Measurements from ENCODE around the gene ODR4. TPM values are rescaled to one million over a fixed set of nuclear protein-coding genes. Genes with fewer than 3 reads are reported as not detected.

ODR4 gene
- total and polyA plus RNA-seq, 4 donors, result 6.0 to 22.6 (median 16.5) TPM

GRCh38 chr1:186404454-186405051, 28.9 kb downstream of the ODR4 start:
- ATAC-seq (ENCODE audit: low FRiP score), result peak; percentile 79
- WGBS, 2 donors, result 39% methylated on average over 5 of the region's 5 CpGs
- Histone ChIP-seq H3K9me3 (ENCODE audit: control insufficient read depth, low read length) (no peaks in the 10 kb centered on the region), H3K4me1 (ENCODE audit: control insufficient read depth in 1 of 2, insufficient read depth in 2 of 2, low read length in 2 of 2) (no peaks in the 10 kb centered on the region), H3K27ac (ENCODE audit: low read depth in 1 of 2, low read length in 2 of 2) (no peak overlapping the region), H3K36me3 (ENCODE audit: control insufficient read depth in 1 of 2, insufficient read depth in 2 of 2, low read length in 1 of 2) (no peaks in the 10 kb centered on the region), H3K27me3 (ENCODE audit: control insufficient read depth in 1 of 2, insufficient read depth in 2 of 2, low read length in 1 of 2) (no peaks in the 10 kb centered on the region), H3K4me3 (ENCODE audit: low read length in 2 of 2) (no peak overlapping the region)
- intact Hi-C loops (cut with DNase I), result loop anchor here (10.0 kb wide), 1 partner anchor 580 kb away; no protein-coding TSS in a partner anchor
- no peak for DNase-seq

DNA sequence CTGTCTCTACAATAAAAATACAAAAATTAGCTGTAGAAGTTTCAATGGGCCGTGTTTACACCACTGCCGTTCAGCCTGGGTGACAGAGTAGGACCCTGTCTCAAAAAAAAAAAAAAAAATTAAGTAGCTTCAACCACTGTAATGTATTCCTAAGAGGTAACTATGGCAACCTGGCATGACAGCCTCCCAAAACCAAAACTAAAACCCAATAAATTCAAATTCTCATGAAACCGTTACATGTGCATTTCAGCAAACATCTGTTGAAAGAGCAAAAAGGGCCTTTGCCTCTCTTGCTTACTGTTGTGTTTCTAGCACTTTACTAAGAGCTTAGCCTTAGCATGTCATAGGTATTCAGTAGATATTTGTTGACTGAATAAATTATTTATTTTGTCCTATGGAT, 33.5 kb downstream of the ODR4 start:
- no peak for ATAC-seq (ENCODE audit: low FRiP score)
- intact Hi-C loops (cut with DNase I), result loop anchor here (10.0 kb wide), 1 partner anchor 576 kb away; no protein-coding TSS in a partner anchor

DNA sequence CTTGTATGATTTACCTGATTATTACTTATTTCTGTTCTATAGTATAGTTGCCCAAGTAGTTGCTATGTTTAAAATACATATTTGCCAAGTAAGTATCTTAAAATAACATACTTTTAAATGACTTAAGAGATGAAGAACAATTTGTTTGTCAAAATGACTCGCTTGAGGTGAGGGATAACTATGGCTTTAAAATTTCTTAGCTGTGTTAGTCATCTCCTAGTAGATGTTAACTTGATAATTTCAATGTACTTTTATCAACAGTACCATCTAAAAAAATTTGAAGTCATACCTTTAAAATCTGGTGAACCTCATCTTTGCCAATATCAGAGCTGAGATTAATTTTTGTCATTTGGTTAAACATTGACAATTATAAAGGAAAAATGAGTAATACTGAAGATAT, 37.7 kb downstream of the ODR4 start:
- ATAC-seq (ENCODE audit: low FRiP score) (no peak), DNase-seq (no peak)
- 74 to 81% methylated on average over 1 of the region's 1 CpG for WGBS, 2 donors
- no peaks in the 10 kb centered on the region for H3K9me3 ChIP-seq (ENCODE audit: control insufficient read depth, low read length)
- H3K27ac ChIP-seq (ENCODE audit: low read depth in 1 of 2, low read length in 2 of 2), result no peak overlapping the region
- no peaks in the 10 kb centered on the region for H3K36me3 ChIP-seq (ENCODE audit: control insufficient read depth in 1 of 2, insufficient read depth in 2 of 2, low read length in 1 of 2)
- intact Hi-C loops (cut with DNase I), result no loop called here
- H3K4me1 ChIP-seq (ENCODE audit: control insufficient read depth in 1 of 2, insufficient read depth in 2 of 2, low read length in 2 of 2), result no peaks in the 10 kb centered on the region
- no peaks in the 10 kb centered on the region for H3K27me3 ChIP-seq (ENCODE audit: control insufficient read depth in 1 of 2, insufficient read depth in 2 of 2, low read length in 1 of 2)
- no peak overlapping the region for H3K4me3 ChIP-seq (ENCODE audit: low read length in 2 of 2)

More for the DNA sequence above, 33.5 kb downstream of the ODR4 start:
- Histone ChIP-seq H3K27ac (ENCODE audit: low read depth in 1 of 2, low read length in 2 of 2) (no peak overlapping the region), H3K27me3 (ENCODE audit: control insufficient read depth in 1 of 2, insufficient read depth in 2 of 2, low read length in 1 of 2) (no peaks in the 10 kb centered on the region), H3K4me3 (ENCODE audit: low read length in 2 of 2) (no peak overlapping the region), H3K4me1 (ENCODE audit: control insufficient read depth in 1 of 2, insufficient read depth in 2 of 2, low read length in 2 of 2) (no peaks in the 10 kb centered on the region), H3K9me3 (ENCODE audit: control insufficient read depth, low read length) (no peaks in the 10 kb centered on the region), H3K36me3 (ENCODE audit: control insufficient read depth in 1 of 2, insufficient read depth in 2 of 2, low read length in 1 of 2) (no peaks in the 10 kb centered on the region)
- WGBS, 2 donors, result 87 to 99% methylated on average over 3 of the region's 3 CpGs
- no peak for DNase-seq

GRCh38 chr1:186418503-186418902, 42.9 kb downstream of the ODR4 start:
- intact Hi-C loops (cut with DNase I), result no loop called here
- Histone ChIP-seq H3K9me3 (ENCODE audit: control insufficient read depth, low read length) (no peaks in the 10 kb centered on the region), H3K4me1 (ENCODE audit: control insufficient read depth in 1 of 2, insufficient read depth in 2 of 2, low read length in 2 of 2) (no peaks in the 10 kb centered on the region), H3K27ac (ENCODE audit: low read depth in 1 of 2, low read length in 2 of 2) (no peak overlapping the region), H3K4me3 (ENCODE audit: low read length in 2 of 2) (no peak overlapping the region), H3K27me3 (ENCODE audit: control insufficient read depth in 1 of 2, insufficient read depth in 2 of 2, low read length in 1 of 2) (no peaks in the 10 kb centered on the region), H3K36me3 (ENCODE audit: control insufficient read depth in 1 of 2, insufficient read depth in 2 of 2, low read length in 1 of 2) (peaks cover 0 to 4% of the 10 kb centered on the region in 2 donors)
- ATAC-seq (ENCODE audit: low FRiP score) (no peak), DNase-seq (no peak)
- 27 to 32% methylated on average over 4 of the region's 4 CpGs for WGBS, 2 donors

DNA sequence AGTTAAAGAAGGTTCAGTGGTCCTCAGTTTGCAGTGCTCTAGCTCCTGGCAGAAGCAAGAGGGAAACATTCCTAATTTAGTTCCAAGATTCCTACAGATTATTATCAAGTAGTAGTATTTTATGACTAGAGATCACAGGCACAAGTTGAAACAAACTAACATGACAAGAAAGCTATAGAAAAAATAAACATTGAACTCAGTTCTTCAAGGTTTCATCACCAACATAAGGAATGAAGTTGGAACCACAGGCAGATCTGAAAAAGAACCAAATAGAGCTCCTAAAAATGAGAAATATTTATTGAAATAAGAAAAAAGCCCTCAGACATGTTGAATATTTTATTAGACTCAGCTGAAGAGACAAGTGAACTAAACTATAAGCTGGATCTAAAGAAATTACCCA, 44.7 kb downstream of the ODR4 start:
- peaks cover 0 to 4% of the 10 kb centered on the region in 2 donors for H3K36me3 ChIP-seq (ENCODE audit: control insufficient read depth in 1 of 2, insufficient read depth in 2 of 2, low read length in 1 of 2)
- DNase-seq (no peak), ATAC-seq (ENCODE audit: low FRiP score) (no peak)
- no peaks in the 10 kb centered on the region for H3K27me3 ChIP-seq (ENCODE audit: control insufficient read depth in 1 of 2, insufficient read depth in 2 of 2, low read length in 1 of 2)
- no peak overlapping the region for H3K4me3 ChIP-seq (ENCODE audit: low read length in 2 of 2)
- H3K9me3 ChIP-seq (ENCODE audit: control insufficient read depth, low read length), result no peaks in the 10 kb centered on the region
- H3K4me1 ChIP-seq (ENCODE audit: control insufficient read depth in 1 of 2, insufficient read depth in 2 of 2, low read length in 2 of 2), result no peaks in the 10 kb centered on the region
- intact Hi-C loops (cut with DNase I), result no loop called here
- no peak overlapping the region for H3K27ac ChIP-seq (ENCODE audit: low read depth in 1 of 2, low read length in 2 of 2)

DNA sequence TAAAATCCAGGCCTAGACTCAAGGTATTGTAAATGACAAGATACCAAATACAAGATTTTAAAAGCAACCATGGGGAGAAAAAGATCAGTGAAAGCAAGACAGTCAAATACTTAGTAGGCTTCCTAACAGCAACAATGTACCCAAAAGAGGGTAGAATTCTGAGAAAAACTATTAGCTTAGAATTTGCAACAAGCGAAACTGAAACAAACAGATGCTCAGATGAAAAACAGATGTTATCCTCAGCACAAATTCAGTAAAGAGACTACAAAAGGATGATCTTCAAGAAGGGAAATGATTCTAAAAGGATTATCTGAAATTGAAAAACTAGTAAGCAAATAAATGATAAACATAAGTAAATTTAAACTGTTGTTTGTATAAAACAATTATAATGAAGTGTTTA, 45.3 kb downstream of the ODR4 start:
- no peak for ATAC-seq (ENCODE audit: low FRiP score)
- WGBS, 2 donors, result 93 to 98% methylated on average over 1 of the region's 1 CpG
- H3K27me3 ChIP-seq (ENCODE audit: control insufficient read depth in 1 of 2, insufficient read depth in 2 of 2, low read length in 1 of 2), result no peaks in the 10 kb centered on the region
- no peak overlapping the region for H3K4me3 ChIP-seq (ENCODE audit: low read length in 2 of 2)
- no peaks in the 10 kb centered on the region for H3K4me1 ChIP-seq (ENCODE audit: control insufficient read depth in 1 of 2, insufficient read depth in 2 of 2, low read length in 2 of 2)
- no peaks in the 10 kb centered on the region for H3K9me3 ChIP-seq (ENCODE audit: control insufficient read depth, low read length)
- H3K36me3 ChIP-seq (ENCODE audit: control insufficient read depth in 1 of 2, insufficient read depth in 2 of 2, low read length in 1 of 2), result peaks cover 0 to 4% of the 10 kb centered on the region in 2 donors
- no peak for DNase-seq
- H3K27ac ChIP-seq (ENCODE audit: low read depth in 1 of 2, low read length in 2 of 2), result no peak overlapping the region
- intact Hi-C loops (cut with DNase I), result no loop called here

- 93 to 94% methylated on average over 6 of the region's 6 CpGs for WGBS, 2 donors
- H3K27me3 ChIP-seq (ENCODE audit: control insufficient read depth in 1 of 2, insufficient read depth in 2 of 2, low read length in 1 of 2), result no peaks in the 10 kb centered on the region
- H3K27ac ChIP-seq (ENCODE audit: low read depth in 1 of 2, low read length in 2 of 2), result no peak overlapping the region
- H3K36me3 ChIP-seq (ENCODE audit: control insufficient read depth in 1 of 2, insufficient read depth in 2 of 2, low read length in 1 of 2), result peaks cover 0 to 4% of the 10 kb centered on the region in 2 donors
- ATAC-seq (ENCODE audit: low FRiP score), result no peak
- no peak for DNase-seq
- intact Hi-C loops (cut with DNase I), result no loop called here
- no peaks in the 10 kb centered on the region for H3K4me1 ChIP-seq (ENCODE audit: control insufficient read depth in 1 of 2, insufficient read depth in 2 of 2, low read length in 2 of 2)
- H3K9me3 ChIP-seq (ENCODE audit: control insufficient read depth, low read length), result no peaks in the 10 kb centered on the region
- no peak overlapping the region for H3K4me3 ChIP-seq (ENCODE audit: low read length in 2 of 2)
Observed at GRCh38 chr1:186421446-186421845, 45.8 kb downstream of the ODR4 start.

- intact Hi-C loops (cut with DNase I), result no loop called here
- no peak overlapping the region for H3K4me3 ChIP-seq (ENCODE audit: low read length in 2 of 2)
- H3K9me3 ChIP-seq (ENCODE audit: control insufficient read depth, low read length), result no peaks in the 10 kb centered on the region
- WGBS, 2 donors, result 57 to 60% methylated on average over 2 of the region's 2 CpGs
- DNase-seq (no peak), ATAC-seq (ENCODE audit: low FRiP score) (no peak)
- no peaks in the 10 kb centered on the region for H3K27me3 ChIP-seq (ENCODE audit: control insufficient read depth in 1 of 2, insufficient read depth in 2 of 2, low read length in 1 of 2)
- peaks cover 0 to 2% of the 10 kb centered on the region in 2 donors for H3K36me3 ChIP-seq (ENCODE audit: control insufficient read depth in 1 of 2, insufficient read depth in 2 of 2, low read length in 1 of 2)
- H3K27ac ChIP-seq (ENCODE audit: low read depth in 1 of 2, low read length in 2 of 2), result no peak overlapping the region
- H3K4me1 ChIP-seq (ENCODE audit: control insufficient read depth in 1 of 2, insufficient read depth in 2 of 2, low read length in 2 of 2), result no peaks in the 10 kb centered on the region
Observed at GRCh38 chr1:186424539-186424938, 48.9 kb downstream of the ODR4 start.

GRCh38 chr1:186426118-186426517, 50.5 kb downstream of the ODR4 start:
- Histone ChIP-seq H3K4me3 (ENCODE audit: low read length in 2 of 2) (no peak overlapping the region), H3K36me3 (ENCODE audit: control insufficient read depth in 1 of 2, insufficient read depth in 2 of 2, low read length in 1 of 2) (no peaks in the 10 kb centered on the region), H3K27ac (ENCODE audit: low read depth in 1 of 2, low read length in 2 of 2) (no peak overlapping the region), H3K4me1 (ENCODE audit: control insufficient read depth in 1 of 2, insufficient read depth in 2 of 2, low read length in 2 of 2) (no peaks in the 10 kb centered on the region), H3K9me3 (ENCODE audit: control insufficient read depth, low read length) (no peaks in the 10 kb centered on the region), H3K27me3 (ENCODE audit: control insufficient read depth in 1 of 2, insufficient read depth in 2 of 2, low read length in 1 of 2) (no peaks in the 10 kb centered on the region)
- 77 to 88% methylated on average over 3 of the region's 3 CpGs for WGBS, 2 donors
- ATAC-seq (ENCODE audit: low FRiP score) (no peak), DNase-seq (no peak)
- intact Hi-C loops (cut with DNase I), result no loop called here
